HepG2 (cell line): Measurements from ENCODE around the gene POLR3H. TPM values are rescaled to one million over a fixed set of nuclear protein-coding genes. Genes with fewer than 3 reads are reported as not detected.

Source experiments
- ATAC-seq: fragments of 200-7000 bp; cut with Tn5 transposase; 3 replicates; pipeline ENCODE4 v1.9.1; 2020; ENCODE audit warnings: mild to moderate bottlenecking, moderate library complexity
- BruUV-seq: library from RNA; stranded (reverse); fragments of 400-500 nt; replicated peaks from 2 replicates; lab custom pipeline; 2021; lab: Mats Ljungman, UMichigan
- CTCF ChIA-PET: fragments of 300-600 bp; formaldehyde crosslinking; extraction: SDS; loops from one replicate; lab custom pipeline; 2021; ENCODE audit warnings: low total read pairs, inconsistent platforms, low intra/inter-chr PET ratio; lab: Yijun Ruan, JAX
- POLR2A ChIA-PET: fragments of 350-600 bp; sonication (Branson Sonifier 250); formaldehyde crosslinking; loops from one replicate; lab custom pipeline; 2020; ENCODE audit warnings: antibody characterized with exemption, inconsistent platforms; lab: Yijun Ruan, JAX
- DNase-seq: peaks from one replicate; pipeline ENCODE4 v3.0.0-alpha.2; 2015; ENCODE audit warnings: low spot score
- FAIRE-seq: peaks from 3 replicates; lab custom pipeline; 2011; peaks lifted over from hg19 to GRCh38; lab: Jason Lieb, UNC
- H2AFZ ChIP-seq: one replicate; pipeline ENCODE4 v1.6.1; 2011; ENCODE audit warnings: low read length, inconsistent platforms
- H3K27ac ChIP-seq: fragments of 300-600 bp; 3 replicates; pipeline ENCODE4 v1.8.0; 2011; ENCODE audit warnings: mixed run types, mild to moderate bottlenecking, mixed read lengths, low read length, inconsistent platforms; ENCODE audit not compliant: insufficient read depth; ENCODE audit errors: extremely low read length
- H3K27me3 ChIP-seq, 2 experiments: fragments of 200-600 bp in 1 of 2; 2 replicates in 1 of 2; 3 replicates in 1 of 2; pipeline versions ENCODE4 v1.6.0 to v1.8.0; 2011; ENCODE audit warnings: low read length in 2 of 2, mild to moderate bottlenecking in 2 of 2, moderate library complexity in 2 of 2, inconsistent platforms in 1 of 2; ENCODE audit not compliant: insufficient read depth in 2 of 2, control insufficient read depth in 1 of 2
- H3K36me3 ChIP-seq, 2 experiments: fragments of 200-600 bp in 1 of 2; replicated peaks in 1 of 2; 2 replicates in 1 of 2; 3 replicates in 1 of 2; pipeline versions ENCODE4 v1.5.1 to v1.8.0; 2011; ENCODE audit warnings: low read length in 2 of 2, inconsistent platforms in 1 of 2; ENCODE audit not compliant: insufficient read depth in 2 of 2, control insufficient read depth in 1 of 2
- H3K4me1 ChIP-seq: 2 replicates; pipeline ENCODE4 v1.5.1; 2012; ENCODE audit warnings: low read length, inconsistent platforms; ENCODE audit not compliant: insufficient read depth
- H3K4me2 ChIP-seq: 2 replicates; pipeline ENCODE4 v1.6.0; 2011; ENCODE audit warnings: low read depth, low read length, inconsistent platforms
- H3K4me3 ChIP-seq, 3 experiments: fragments of 200-600 bp in 1 of 3; sonication (generic), shearing (Covaris generic) in 1 of 3; replicated peaks in 1 of 3; 2 replicates each; pipeline ENCODE4 v1.5.1; 2011 to 2016; ENCODE audit warnings: low read length in 3 of 3, inconsistent platforms in 2 of 3, low read depth in 2 of 3, mild to moderate bottlenecking in 2 of 3, control low read depth in 1 of 3, mixed read lengths in 1 of 3; ENCODE audit not compliant: insufficient read depth in 1 of 3
- H3K79me2 ChIP-seq: one replicate; pipeline ENCODE4 v1.6.1; 2011; ENCODE audit warnings: low read length, inconsistent platforms; ENCODE audit not compliant: insufficient read depth
- H3K9ac ChIP-seq: 2 replicates; pipeline ENCODE4 v1.6.0; 2011; ENCODE audit warnings: mild to moderate bottlenecking, low read depth, low read length, inconsistent platforms; ENCODE audit not compliant: insufficient read depth
- H3K9me3 ChIP-seq: 2 replicates; pipeline ENCODE4 v1.5.1; 2012; ENCODE audit warnings: mild to moderate bottlenecking, low read length
- H4K20me1 ChIP-seq: 2 replicates; pipeline ENCODE4 v1.6.0; 2011; ENCODE audit warnings: inconsistent platforms, mild to moderate bottlenecking, low read length, moderate library complexity; ENCODE audit not compliant: insufficient read depth
- BORCS8-MEF2B ChIP-seq: sonication (generic); formaldehyde crosslinking; IDR thresholded peaks from 2 replicates; pipeline ENCODE4 v1.8.0; 2022; ENCODE audit warnings: mild to moderate bottlenecking, missing genetic modification reagents
- DPF2 ChIP-seq: sonication (generic); formaldehyde crosslinking; IDR thresholded peaks from 2 replicates; pipeline ENCODE4 v1.4.0; 2020; ENCODE audit warnings: mild to moderate bottlenecking, low read depth, missing genetic modification reagents, borderline replicate concordance
- HNF4A ChIP-seq: sonication (generic); formaldehyde crosslinking; IDR thresholded peaks from 2 replicates; pipeline ENCODE4 v1.4.0; 2020; ENCODE audit warnings: missing genetic modification reagents
- RARG ChIP-seq: sonication (generic); formaldehyde crosslinking; IDR thresholded peaks from 2 replicates; pipeline ENCODE4 v1.4.0; 2020; ENCODE audit warnings: low read depth, mild to moderate bottlenecking, missing genetic modification reagents
- ZFP1 ChIP-seq: IDR thresholded peaks from 2 replicates; pipeline ENCODE4 v1.6.1; 2016
- ZNF121 ChIP-seq: sonication (generic); formaldehyde crosslinking; IDR thresholded peaks from 2 replicates; pipeline ENCODE4 v1.5.0; 2020; ENCODE audit warnings: mild to moderate bottlenecking, missing genetic modification reagents
- ZNF761 ChIP-seq: sonication (generic); formaldehyde crosslinking; conservative IDR thresholded peaks from 2 replicates; pipeline ENCODE4 v1.4.0; 2020; ENCODE audit warnings: mild to moderate bottlenecking, missing genetic modification reagents
- WGBS: methylation state at CpG from one replicate; pipeline ENCODE4 v1.1.6; 2017; ENCODE audit warnings: low lambda C conversion rate; 5-methylcytosine and 5-hydroxymethylcytosine counted together
- in situ Hi-C: cut with HindIII; loops from 2 replicates; pipeline ENCODE4 v1.10.0; 2017; ENCODE audit warnings: low pct_unique_long_range_greater_than_20kb; ENCODE audit not compliant: extremely low pct_ligation_motif_present
- intact Hi-C: fragments of 100-400 bp; cut with micrococcal nuclease; formaldehyde crosslinking; loops from one replicate; pipeline ENCODE4 v1.10.0; 2022; ENCODE audit not compliant: unreplicated experiment
- polyA plus RNA-seq, 8 experiments: library from polyadenylated mRNA; depleted of rRNA in 3 of 8; stranded (reverse) in 7 of 8; unstranded in 1 of 8; fragments of >200 nt; fragmentation: Illumina TruSeq in 4 of 8; extraction: Trizol in 4 of 8; gene quantifications; 2 replicates each; pipeline versions ENCODE4 v1.2.1 to v1.2.3, GENCODE V29; 2011 to 2016; ENCODE audit warnings: low read depth in 4 of 8, missing spikeins in 1 of 8, mixed read lengths in 1 of 8; ENCODE audit not compliant: insufficient read depth in 1 of 8
- total RNA-seq, 5 experiments: library from RNA; depleted of rRNA; stranded (reverse); fragments of >200 nt; fragmentation: Illumina TruSeq; extraction: Trizol; gene quantifications; 2 replicates each; pipeline ENCODE4 v1.2.3, GENCODE V29; 2016; ENCODE audit warnings: low read depth in 1 of 5
- TF ChIP-seq, protein P1 (sequence below): IDR thresholded peaks from 2 replicates; pipeline ENCODE4 v1.6.1; 2012; ENCODE audit warnings: low read depth, low read length, improper control_type of control experiment

Gene POLR3H
- total and polyA plus RNA-seq, 2 of the 13 experiments (the other 11 are each of a cell fraction or from before 2014, with no cell fraction given), result 10.3 to 28.6 TPM

DNA sequence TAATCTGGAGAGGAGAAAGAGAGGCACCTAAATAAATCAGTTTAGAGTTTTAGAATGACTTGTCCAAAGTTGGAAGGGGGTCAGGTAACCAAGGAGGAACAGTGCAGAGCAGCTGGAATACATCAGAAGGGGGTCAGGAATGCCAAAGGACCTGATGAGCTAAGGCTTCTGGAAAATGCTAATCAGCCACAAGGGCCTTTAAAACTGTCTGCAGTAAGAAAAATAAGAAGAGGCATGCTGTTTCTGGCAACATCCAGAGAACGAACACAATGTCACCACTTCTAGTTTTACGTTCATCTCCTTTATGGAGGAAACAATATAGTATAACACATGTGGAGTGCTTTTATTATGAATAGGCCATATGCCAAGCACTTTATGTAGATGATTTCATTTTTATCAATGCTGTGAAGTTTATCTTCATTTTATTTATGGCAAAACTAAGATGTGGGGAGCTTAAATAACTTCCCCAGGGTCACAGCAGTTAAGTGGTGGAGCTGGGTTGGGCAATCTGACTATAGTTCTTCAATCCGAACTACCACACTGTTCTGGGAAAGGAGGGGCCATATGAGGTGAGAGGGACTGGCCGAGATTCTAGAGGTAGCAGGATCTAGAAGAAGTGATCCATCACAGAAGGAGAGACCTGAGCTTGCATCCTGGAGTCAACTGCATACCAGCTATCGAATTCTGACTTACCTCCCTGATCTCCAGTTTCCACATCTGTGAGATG is 52.7 kb downstream of the POLR3H start (continued):
- TF ChIP-seq ZFP1, result no peak
- TF ChIP-seq, protein P1, sequence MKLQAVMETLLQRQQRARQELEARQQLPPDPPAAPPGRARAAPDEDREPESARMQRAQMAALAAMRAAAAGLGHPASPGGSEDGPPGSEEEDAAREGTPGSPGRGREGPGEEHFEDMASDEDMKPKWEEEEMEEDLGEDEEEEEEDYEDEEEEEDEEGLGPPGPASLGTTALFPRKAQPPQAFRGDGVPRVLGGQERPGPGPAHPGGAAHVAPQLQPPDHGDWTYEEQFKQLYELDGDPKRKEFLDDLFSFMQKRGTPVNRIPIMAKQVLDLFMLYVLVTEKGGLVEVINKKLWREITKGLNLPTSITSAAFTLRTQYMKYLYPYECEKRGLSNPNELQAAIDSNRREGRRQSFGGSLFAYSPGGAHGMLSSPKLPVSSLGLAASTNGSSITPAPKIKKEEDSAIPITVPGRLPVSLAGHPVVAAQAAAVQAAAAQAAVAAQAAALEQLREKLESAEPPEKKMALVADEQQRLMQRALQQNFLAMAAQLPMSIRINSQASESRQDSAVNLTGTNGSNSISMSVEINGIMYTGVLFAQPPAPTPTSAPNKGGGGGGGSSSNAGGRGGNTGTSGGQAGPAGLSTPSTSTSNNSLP, result no peak
- TF ChIP-seq DPF2 (CRISPR knock-in tag), result no peak
- TF ChIP-seq BORCS8-MEF2B (CRISPR knock-in tag), result no peak
- TF ChIP-seq, all 625 proteins: peak for 0

DNA sequence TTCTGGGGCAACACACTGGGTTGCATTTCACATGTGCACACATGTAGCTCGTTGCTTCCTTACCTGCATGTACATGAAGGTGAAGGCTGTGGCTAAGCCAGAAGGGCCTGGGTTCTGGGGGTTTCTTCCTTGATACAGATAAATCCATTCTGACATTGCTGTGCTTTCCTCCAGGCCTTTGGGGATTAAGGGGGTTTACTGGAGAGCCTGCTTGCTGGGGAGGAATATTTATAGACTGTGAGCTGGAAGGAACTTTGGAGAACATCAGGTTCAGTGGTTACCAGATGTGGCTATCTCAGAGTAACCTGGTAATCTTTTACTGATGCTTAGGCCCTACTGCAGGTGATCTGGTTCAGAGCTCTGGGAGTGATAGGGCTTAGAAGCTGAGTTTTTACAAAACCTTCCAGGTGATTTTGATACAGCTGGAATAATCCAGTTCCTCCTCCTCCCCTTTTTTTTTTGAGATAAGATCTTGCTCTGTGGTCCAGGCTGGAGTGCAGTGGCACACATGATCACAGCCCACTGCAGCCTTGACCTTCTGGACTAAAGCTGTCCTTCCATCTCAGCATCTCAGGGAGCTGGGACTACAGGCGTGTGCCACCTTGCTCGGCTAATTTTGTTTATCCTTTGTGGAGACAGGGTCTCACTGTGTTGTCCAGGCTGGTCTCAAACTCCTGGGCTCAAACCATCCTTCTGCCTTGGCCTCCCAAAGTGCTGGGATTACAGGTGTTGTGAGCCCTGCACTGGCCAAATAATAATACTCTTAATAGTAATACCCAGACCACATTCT is 55.5 kb downstream of the POLR3H start:
- TF ChIP-seq HNF4A (CRISPR knock-in tag), result 0 out of 2 replicates have a peak, but pooled peaks have one; percentile 22
- no peak for TF ChIP-seq RARG
- TF ChIP-seq ZNF121 (CRISPR knock-in tag), result peak; percentile 86
- no peak for TF ChIP-seq ZNF761 (CRISPR knock-in tag)
- TF ChIP-seq, all 625 proteins: peak for 2
- Histone ChIP-seq H3K4me3 (no peak overlapping the region), H3K27ac (no peak overlapping the region), H2AFZ (no peak overlapping the region), H3K27me3 (no peaks in the 10 kb centered on the region), H4K20me1 (peaks cover 7% of the 10 kb centered on the region), H3K79me2 (peaks cover 72% of the 10 kb centered on the region), H3K36me3 (peaks cover 0 to under 1% of the 10 kb centered on the region in 2 experiments; a peak in 2 of 5 replicates), H3K9me3 (no peaks in the 10 kb centered on the region), H3K4me1 (peaks cover 29% of the 10 kb centered on the region), H3K9ac (no peak overlapping the region), H3K4me2 (no peak overlapping the region)
- no peak for ATAC-seq
- CTCF ChIA-PET, result no interaction called here
- in situ Hi-C loops, result no loop called here
- DNase-seq, result no peak
- FAIRE-seq, result no peak
- POLR2A ChIA-PET, result interaction anchor here (3.2 kb wide), 1 partner anchor 20 kb away, joined by 9 read pairs; the partner anchor contains the start of genes ACO2 and PHF5A
- BruUV-seq, result no TSS peak
- intact Hi-C loops, result no loop called here
- 67% methylated on average over 3 of the region's 3 CpGs for WGBS
